ENCODE data around the gene LYSET.
A peak's percentile ranks its signal among the peaks of the same experiment; 100 is the strongest.

LYSET gene

DNA sequence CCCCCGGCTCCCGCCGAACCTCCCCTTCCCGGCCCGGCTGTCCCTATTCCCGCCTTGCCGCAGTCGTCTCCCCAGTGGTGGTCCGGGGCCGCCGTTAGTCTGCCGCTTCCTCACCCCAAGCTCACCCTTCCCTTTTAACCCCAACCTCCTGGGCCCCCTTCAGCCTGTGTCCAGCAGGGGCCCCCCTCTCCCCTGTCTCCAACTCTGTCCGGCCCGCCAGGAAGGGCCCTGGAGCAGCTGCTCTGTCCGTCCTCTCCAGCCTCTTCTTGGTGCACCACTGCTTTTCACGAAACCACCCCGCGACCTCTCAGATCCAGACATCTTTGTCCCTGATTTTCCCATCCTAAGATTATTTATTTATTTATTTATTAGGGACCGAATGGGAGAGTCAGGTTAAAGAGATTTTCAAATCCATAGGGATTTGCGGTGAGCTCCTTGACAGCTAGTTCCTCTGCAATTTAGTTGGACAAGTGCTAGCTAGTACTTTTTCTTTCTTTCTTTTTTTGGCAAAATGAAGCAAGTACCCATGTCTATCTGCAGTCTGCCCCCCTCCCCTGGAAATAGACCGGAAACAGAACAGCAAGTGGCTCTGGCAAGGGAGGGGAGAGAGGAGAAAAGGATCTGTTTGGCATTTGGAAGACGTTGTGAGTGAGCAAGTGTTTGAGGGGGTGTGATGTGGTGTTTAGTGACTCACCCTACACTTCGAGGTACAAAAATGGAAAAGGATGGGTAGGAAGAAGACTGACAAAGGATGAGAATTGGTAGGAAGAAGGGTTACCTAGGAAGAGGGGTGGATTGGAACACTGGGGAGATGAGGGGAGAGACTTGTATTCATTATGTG, 22.6 kb downstream of the LYSET start (continued):
- TF ChIP-seq, protein P1, sequence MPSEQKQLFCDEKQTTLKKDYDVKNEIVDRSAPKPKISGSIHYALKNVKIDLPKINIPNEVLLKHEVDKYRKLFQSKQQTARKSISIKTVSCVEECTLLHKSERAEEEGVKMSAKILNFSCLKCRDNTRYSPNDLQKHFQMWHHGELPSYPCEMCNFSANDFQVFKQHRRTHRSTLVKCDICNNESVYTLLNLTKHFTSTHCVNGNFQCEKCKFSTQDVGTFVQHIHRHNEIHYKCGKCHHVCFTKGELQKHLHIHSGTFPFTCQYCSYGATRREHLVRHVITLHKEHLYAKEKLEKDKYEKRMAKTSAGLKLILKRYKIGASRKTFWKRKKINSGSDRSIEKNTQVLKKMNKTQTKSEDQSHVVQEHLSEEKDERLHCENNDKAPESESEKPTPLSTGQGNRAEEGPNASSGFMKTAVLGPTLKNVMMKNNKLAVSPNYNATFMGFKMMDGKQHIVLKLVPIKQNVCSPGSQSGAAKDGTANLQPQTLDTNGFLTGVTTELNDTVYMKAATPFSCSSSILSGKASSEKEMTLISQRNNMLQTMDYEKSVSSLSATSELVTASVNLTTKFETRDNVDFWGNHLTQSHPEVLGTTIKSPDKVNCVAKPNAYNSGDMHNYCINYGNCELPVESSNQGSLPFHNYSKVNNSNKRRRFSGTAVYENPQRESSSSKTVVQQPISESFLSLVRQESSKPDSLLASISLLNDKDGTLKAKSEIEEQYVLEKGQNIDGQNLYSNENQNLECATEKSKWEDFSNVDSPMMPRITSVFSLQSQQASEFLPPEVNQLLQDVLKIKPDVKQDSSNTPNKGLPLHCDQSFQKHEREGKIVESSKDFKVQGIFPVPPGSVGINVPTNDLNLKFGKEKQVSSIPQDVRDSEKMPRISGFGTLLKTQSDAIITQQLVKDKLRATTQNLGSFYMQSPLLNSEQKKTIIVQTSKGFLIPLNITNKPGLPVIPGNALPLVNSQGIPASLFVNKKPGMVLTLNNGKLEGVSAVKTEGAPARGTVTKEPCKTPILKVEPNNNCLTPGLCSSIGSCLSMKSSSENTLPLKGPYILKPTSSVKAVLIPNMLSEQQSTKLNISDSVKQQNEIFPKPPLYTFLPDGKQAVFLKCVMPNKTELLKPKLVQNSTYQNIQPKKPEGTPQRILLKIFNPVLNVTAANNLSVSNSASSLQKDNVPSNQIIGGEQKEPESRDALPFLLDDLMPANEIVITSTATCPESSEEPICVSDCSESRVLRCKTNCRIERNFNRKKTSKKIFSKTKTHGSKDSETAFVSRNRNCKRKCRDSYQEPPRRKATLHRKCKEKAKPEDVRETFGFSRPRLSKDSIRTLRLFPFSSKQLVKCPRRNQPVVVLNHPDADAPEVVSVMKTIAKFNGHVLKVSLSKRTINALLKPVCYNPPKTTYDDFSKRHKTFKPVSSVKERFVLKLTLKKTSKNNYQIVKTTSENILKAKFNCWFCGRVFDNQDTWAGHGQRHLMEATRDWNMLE (tag by site-specific recombination; conservative IDR thresholded peaks at IDR 0.05; ENCODE audit: low read depth): no peak
- TF ChIP-seq GLI2 (tag by site-specific recombination; IDR thresholded peaks at IDR 0.05; ENCODE audit: borderline replicate concordance, low read depth): no peak
- no peak for TF ChIP-seq ZNF529 (tag by site-specific recombination; IDR thresholded peaks at IDR 0.05; ENCODE audit: insufficient replicate concordance)
- TF ChIP-seq ZFP37 (tag by site-specific recombination; IDR thresholded peaks at IDR 0.05): peak; percentile 85
- no peak for TF ChIP-seq YY1 (tag by site-specific recombination; IDR thresholded peaks at IDR 0.05)
- no peak for TF ChIP-seq ZNF19 (tag by site-specific recombination; IDR thresholded peaks at IDR 0.05; ENCODE audit: low read depth)
- TF ChIP-seq, protein P2, sequence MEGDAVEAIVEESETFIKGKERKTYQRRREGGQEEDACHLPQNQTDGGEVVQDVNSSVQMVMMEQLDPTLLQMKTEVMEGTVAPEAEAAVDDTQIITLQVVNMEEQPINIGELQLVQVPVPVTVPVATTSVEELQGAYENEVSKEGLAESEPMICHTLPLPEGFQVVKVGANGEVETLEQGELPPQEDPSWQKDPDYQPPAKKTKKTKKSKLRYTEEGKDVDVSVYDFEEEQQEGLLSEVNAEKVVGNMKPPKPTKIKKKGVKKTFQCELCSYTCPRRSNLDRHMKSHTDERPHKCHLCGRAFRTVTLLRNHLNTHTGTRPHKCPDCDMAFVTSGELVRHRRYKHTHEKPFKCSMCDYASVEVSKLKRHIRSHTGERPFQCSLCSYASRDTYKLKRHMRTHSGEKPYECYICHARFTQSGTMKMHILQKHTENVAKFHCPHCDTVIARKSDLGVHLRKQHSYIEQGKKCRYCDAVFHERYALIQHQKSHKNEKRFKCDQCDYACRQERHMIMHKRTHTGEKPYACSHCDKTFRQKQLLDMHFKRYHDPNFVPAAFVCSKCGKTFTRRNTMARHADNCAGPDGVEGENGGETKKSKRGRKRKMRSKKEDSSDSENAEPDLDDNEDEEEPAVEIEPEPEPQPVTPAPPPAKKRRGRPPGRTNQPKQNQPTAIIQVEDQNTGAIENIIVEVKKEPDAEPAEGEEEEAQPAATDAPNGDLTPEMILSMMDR (tag by site-specific recombination; IDR thresholded peaks at IDR 0.05): peak; percentile 91
- TF ChIP-seq ZNF2 (tag by site-specific recombination; IDR thresholded peaks at IDR 0.05): no peak
- no peak for TF ChIP-seq ZNF114 (tag by site-specific recombination; IDR thresholded peaks at IDR 0.05)
- TF ChIP-seq, protein P3, sequence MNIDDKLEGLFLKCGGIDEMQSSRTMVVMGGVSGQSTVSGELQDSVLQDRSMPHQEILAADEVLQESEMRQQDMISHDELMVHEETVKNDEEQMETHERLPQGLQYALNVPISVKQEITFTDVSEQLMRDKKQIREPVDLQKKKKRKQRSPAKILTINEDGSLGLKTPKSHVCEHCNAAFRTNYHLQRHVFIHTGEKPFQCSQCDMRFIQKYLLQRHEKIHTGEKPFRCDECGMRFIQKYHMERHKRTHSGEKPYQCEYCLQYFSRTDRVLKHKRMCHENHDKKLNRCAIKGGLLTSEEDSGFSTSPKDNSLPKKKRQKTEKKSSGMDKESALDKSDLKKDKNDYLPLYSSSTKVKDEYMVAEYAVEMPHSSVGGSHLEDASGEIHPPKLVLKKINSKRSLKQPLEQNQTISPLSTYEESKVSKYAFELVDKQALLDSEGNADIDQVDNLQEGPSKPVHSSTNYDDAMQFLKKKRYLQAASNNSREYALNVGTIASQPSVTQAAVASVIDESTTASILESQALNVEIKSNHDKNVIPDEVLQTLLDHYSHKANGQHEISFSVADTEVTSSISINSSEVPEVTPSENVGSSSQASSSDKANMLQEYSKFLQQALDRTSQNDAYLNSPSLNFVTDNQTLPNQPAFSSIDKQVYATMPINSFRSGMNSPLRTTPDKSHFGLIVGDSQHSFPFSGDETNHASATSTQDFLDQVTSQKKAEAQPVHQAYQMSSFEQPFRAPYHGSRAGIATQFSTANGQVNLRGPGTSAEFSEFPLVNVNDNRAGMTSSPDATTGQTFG (tag by site-specific recombination; IDR thresholded peaks at IDR 0.05; ENCODE audit: borderline replicate concordance): no peak
- no peak for TF ChIP-seq ZNF23 (tag by site-specific recombination; IDR thresholded peaks at IDR 0.05; ENCODE audit: borderline replicate concordance)
- no peak for TF ChIP-seq TCF7L2 (IDR thresholded peaks at IDR 0.05; ENCODE audit: borderline replicate concordance, low read depth, low read length)
- TF ChIP-seq ZNF626 (tag by site-specific recombination; IDR thresholded peaks at IDR 0.05): no peak
- TF ChIP-seq, protein P4, sequence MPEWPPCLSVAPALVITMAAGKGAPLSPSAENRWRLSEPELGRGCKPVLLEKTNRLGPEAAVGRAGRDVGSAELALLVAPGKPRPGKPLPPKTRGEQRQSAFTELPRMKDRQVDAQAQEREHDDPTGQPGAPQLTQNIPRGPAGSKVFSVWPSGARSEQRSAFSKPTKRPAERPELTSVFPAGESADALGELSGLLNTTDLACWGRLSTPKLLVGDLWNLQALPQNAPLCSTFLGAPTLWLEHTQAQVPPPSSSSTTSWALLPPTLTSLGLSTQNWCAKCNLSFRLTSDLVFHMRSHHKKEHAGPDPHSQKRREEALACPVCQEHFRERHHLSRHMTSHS (tag by site-specific recombination; IDR thresholded peaks at IDR 0.05): no peak
- TF ChIP-seq ZNF560 (tag by site-specific recombination; IDR thresholded peaks at IDR 0.05; ENCODE audit: borderline replicate concordance): no peak
- TF ChIP-seq, protein P5, sequence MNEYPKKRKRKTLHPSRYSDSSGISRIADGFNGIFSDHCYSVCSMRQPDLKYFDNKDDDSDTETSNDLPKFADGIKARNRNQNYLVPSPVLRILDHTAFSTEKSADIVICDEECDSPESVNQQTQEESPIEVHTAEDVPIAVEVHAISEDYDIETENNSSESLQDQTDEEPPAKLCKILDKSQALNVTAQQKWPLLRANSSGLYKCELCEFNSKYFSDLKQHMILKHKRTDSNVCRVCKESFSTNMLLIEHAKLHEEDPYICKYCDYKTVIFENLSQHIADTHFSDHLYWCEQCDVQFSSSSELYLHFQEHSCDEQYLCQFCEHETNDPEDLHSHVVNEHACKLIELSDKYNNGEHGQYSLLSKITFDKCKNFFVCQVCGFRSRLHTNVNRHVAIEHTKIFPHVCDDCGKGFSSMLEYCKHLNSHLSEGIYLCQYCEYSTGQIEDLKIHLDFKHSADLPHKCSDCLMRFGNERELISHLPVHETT (tag by site-specific recombination; IDR thresholded peaks at IDR 0.05): peak; percentile 6; the same call in 1 of the 2 replicates
- no peak for TF ChIP-seq ZNF140 (tag by site-specific recombination; IDR thresholded peaks at IDR 0.05)
- TF ChIP-seq ZNF48 (tag by site-specific recombination; IDR thresholded peaks at IDR 0.05): no peak
- TF ChIP-seq, protein P6, sequence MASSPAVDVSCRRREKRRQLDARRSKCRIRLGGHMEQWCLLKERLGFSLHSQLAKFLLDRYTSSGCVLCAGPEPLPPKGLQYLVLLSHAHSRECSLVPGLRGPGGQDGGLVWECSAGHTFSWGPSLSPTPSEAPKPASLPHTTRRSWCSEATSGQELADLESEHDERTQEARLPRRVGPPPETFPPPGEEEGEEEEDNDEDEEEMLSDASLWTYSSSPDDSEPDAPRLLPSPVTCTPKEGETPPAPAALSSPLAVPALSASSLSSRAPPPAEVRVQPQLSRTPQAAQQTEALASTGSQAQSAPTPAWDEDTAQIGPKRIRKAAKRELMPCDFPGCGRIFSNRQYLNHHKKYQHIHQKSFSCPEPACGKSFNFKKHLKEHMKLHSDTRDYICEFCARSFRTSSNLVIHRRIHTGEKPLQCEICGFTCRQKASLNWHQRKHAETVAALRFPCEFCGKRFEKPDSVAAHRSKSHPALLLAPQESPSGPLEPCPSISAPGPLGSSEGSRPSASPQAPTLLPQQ (tag by site-specific recombination; IDR thresholded peaks at IDR 0.05): no peak
- TF ChIP-seq ZBTB7A (tag by site-specific recombination; IDR thresholded peaks at IDR 0.05; ENCODE audit: low read depth): peak; percentile 86
